Liver (tissue), 9 donors: ENCODE data around the gene GFPT2. TPM values are rescaled to one million over a fixed set of nuclear protein-coding genes. Genes with fewer than 3 reads are reported as not detected.

ENCODE experiments used
- DNase-seq: peaks from one replicate; pipeline ENCODE4 v3.0.0-alpha.2; 2017; ENCODE audit warnings: low spot score
- H3K27ac ChIP-seq, 2 donors: one replicate each; pipeline ENCODE4 v1.7.0; 2013; ENCODE audit warnings: inconsistent platforms in 2 of 2, low read length in 2 of 2, control low read depth in 1 of 2, low read depth in 1 of 2, mild to moderate bottlenecking in 1 of 2
- H3K27me3 ChIP-seq, 4 donors: one replicate each; pipeline versions ENCODE4 v1.6.1 to v1.7.0; 2013; ENCODE audit warnings: low read length in 3 of 4, inconsistent platforms in 1 of 4, mild to moderate bottlenecking in 1 of 4, moderate library complexity in 1 of 4; ENCODE audit not compliant: control insufficient read depth in 4 of 4, insufficient read depth in 4 of 4
- H3K36me3 ChIP-seq, 4 donors: one replicate each; pipeline versions ENCODE4 v1.6.1 to v1.7.0; 2013; ENCODE audit warnings: low read length in 3 of 4, mild to moderate bottlenecking in 3 of 4, low read depth in 1 of 4, moderate library complexity in 1 of 4; ENCODE audit not compliant: control insufficient read depth in 4 of 4, insufficient read depth in 3 of 4
- H3K4me1 ChIP-seq, 4 donors: one replicate each; pipeline versions ENCODE4 v1.6.1 to v1.7.0; 2013; ENCODE audit warnings: low read length in 3 of 4, mild to moderate bottlenecking in 3 of 4, moderate library complexity in 1 of 4; ENCODE audit not compliant: control insufficient read depth in 4 of 4, insufficient read depth in 4 of 4
- H3K4me3 ChIP-seq, 3 donors: one replicate each; pipeline versions ENCODE4 v1.6.1 to v1.7.0; 2013; ENCODE audit warnings: low read length in 3 of 3, control low read depth in 1 of 3, low read depth in 1 of 3, mild to moderate bottlenecking in 1 of 3
- H3K9ac ChIP-seq, 2 donors: one replicate each; pipeline ENCODE4 v1.7.0; 2013; ENCODE audit warnings: low read length in 2 of 2, mild to moderate bottlenecking in 2 of 2, moderate library complexity in 2 of 2, control low read depth in 1 of 2, low read depth in 1 of 2
- H3K9me3 ChIP-seq, 4 donors: one replicate each; pipeline versions ENCODE4 v1.6.1 to v1.7.0; 2013; ENCODE audit warnings: low read length in 3 of 4; ENCODE audit not compliant: control insufficient read depth in 4 of 4
- FOXA1 ChIP-seq: IDR thresholded peaks from 2 replicates; pipeline ENCODE4 v1.6.1; 2016; ENCODE audit warnings: antibody characterized with exemption
- FOXA2 ChIP-seq: IDR thresholded peaks from 2 replicates; pipeline ENCODE4 v1.6.1; 2016; ENCODE audit warnings: antibody characterized with exemption
- GABPA ChIP-seq, 2 donors: IDR thresholded peaks in 1 of 2; conservative IDR thresholded peaks in 1 of 2; 2 replicates each; pipeline ENCODE4 v1.6.1; 2016; ENCODE audit warnings: antibody characterized with exemption in 2 of 2, mild to moderate bottlenecking in 1 of 2, moderate library complexity in 1 of 2
- SP1 ChIP-seq: IDR thresholded peaks from 2 replicates; pipeline ENCODE4 v1.6.1; 2018; ENCODE audit warnings: antibody characterized with exemption, mild to moderate bottlenecking
- YY1 ChIP-seq: IDR thresholded peaks from 2 replicates; pipeline ENCODE4 v1.6.1; 2016; ENCODE audit warnings: antibody characterized with exemption, mild to moderate bottlenecking
- WGBS: extraction: QIAGEN DNeasy Blood & Tissue Kit; methylation state at CpG from one replicate; pipeline ENCODE4 v1.1.7; 2013; 5-methylcytosine and 5-hydroxymethylcytosine counted together
- polyA plus RNA-seq, 2 donors: library from polyadenylated mRNA; stranded (reverse) in 1 of 2; unstranded in 1 of 2; fragments of 200-250 nt in 1 of 2; fragments of >200 nt in 1 of 2; fragmentation: Nextera tagmentation in 1 of 2; extraction: Ambion mirVana in 1 of 2; gene quantifications; one replicate each; pipeline versions ENCODE4 v1.2.1 to v1.2.3, GENCODE V29; 2013 to 2015
- total RNA-seq, 2 donors: library from RNA; depleted of rRNA; stranded (reverse); fragments of >200 nt; gene quantifications; one replicate each; pipeline ENCODE4 v1.2.3, GENCODE V29; 2014
- TF ChIP-seq, protein P1 (sequence below): IDR thresholded peaks from 2 replicates; pipeline ENCODE4 v1.6.1; 2016; ENCODE audit warnings: antibody characterized with exemption
- TF ChIP-seq, protein P2 (sequence below): IDR thresholded peaks from 2 replicates; pipeline ENCODE4 v1.6.1; 2016; ENCODE audit warnings: antibody characterized with exemption, mild to moderate bottlenecking
- TF ChIP-seq, protein P3 (sequence below): fragments of 150-350 bp; IDR thresholded peaks from 2 replicates; pipeline ENCODE4 v1.5.1; 2017; ENCODE audit warnings: improper control_type of control experiment, low read depth, low read length; ENCODE audit not compliant: missing input control
- donor health status: healthy.
- donor health status: healthy.
- donor health status: healthy.
- donor health status: healthy.
- donor health status: healthy.

The GFPT2 gene
- total and polyA plus RNA-seq, 4 donors = 0.32 to 1.8 (median 0.54) TPM

DNA sequence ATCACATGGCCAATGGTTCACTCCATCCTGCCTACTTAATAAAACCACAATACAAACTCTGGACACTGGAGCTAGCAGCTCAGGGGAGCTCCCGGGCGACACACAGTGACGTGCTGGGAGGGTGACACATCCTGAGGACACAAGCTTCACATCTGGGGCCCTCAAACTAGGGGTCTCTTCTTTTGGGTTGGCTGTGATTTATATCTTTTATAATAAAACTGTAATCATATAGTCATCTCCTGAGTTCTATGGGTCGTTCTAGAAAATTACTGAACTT is 49.2 kb downstream of the GFPT2 start:
- no peak for TF ChIP-seq SP1
- TF ChIP-seq, protein P1, sequence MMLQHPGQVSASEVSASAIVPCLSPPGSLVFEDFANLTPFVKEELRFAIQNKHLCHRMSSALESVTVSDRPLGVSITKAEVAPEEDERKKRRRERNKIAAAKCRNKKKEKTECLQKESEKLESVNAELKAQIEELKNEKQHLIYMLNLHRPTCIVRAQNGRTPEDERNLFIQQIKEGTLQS = no peak
- no peak for TF ChIP-seq GABPA (IDR thresholded peaks at IDR 0.05 in 1 of 2, conservative IDR thresholded peaks at IDR 0.05 in 1 of 2)
- TF ChIP-seq, protein P2, sequence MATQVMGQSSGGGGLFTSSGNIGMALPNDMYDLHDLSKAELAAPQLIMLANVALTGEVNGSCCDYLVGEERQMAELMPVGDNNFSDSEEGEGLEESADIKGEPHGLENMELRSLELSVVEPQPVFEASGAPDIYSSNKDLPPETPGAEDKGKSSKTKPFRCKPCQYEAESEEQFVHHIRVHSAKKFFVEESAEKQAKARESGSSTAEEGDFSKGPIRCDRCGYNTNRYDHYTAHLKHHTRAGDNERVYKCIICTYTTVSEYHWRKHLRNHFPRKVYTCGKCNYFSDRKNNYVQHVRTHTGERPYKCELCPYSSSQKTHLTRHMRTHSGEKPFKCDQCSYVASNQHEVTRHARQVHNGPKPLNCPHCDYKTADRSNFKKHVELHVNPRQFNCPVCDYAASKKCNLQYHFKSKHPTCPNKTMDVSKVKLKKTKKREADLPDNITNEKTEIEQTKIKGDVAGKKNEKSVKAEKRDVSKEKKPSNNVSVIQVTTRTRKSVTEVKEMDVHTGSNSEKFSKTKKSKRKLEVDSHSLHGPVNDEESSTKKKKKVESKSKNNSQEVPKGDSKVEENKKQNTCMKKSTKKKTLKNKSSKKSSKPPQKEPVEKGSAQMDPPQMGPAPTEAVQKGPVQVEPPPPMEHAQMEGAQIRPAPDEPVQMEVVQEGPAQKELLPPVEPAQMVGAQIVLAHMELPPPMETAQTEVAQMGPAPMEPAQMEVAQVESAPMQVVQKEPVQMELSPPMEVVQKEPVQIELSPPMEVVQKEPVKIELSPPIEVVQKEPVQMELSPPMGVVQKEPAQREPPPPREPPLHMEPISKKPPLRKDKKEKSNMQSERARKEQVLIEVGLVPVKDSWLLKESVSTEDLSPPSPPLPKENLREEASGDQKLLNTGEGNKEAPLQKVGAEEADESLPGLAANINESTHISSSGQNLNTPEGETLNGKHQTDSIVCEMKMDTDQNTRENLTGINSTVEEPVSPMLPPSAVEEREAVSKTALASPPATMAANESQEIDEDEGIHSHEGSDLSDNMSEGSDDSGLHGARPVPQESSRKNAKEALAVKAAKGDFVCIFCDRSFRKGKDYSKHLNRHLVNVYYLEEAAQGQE = no peak
- 74% methylated on average over 4 of the region's 4 CpGs for WGBS
- H3K27ac ChIP-seq = no peak overlapping the region
- DNase-seq = no peak
- no peak overlapping the region for H3K4me3 ChIP-seq
- H3K36me3 ChIP-seq = no peaks in the 10 kb centered on the region
- no peaks in the 10 kb centered on the region for H3K4me1 ChIP-seq
- peaks cover 0 to 2% (median 0%) of the 10 kb centered on the region in 4 donors for H3K27me3 ChIP-seq
- no peaks in the 10 kb centered on the region for H3K9me3 ChIP-seq
- H3K9ac ChIP-seq = no peak overlapping the region

DNA sequence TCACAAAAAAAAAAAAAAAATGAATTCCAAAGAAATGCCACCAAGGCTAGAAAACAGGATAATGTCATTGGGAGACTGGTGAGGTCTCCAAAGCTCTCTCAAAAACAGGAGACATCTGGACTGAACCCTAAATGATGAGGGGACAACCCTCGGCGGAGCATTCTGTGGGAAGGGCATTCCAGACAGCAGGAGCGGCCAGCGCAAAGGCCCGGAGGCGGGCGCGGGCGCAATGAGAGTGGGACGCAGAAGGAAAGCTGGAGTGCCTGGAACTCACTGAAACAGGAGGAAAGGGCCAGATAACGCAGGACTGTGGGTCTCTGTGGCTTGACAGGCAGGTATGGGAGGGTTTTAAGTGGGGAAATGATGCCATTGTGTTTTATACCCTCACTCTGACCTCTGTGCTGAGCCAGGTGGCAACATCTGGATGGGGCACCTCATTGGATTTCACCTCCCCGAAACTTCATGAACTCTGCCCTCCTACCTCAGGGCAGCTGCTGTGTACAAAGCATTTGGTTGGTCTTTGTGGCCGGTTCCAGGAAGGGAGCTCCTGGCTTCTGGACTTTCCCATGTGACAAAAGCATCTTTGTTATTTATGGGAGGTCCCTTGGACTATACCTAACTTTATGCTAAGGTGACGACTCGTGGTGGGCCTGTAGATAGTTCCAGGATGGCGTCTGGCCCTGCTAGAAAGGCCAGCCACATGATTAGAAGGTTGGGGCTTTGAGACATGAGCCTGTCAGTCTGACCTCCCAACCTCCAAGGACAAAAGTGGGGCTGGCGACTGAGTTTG is 49.7 kb downstream of the GFPT2 start:
- TF ChIP-seq SP1 (no peak), FOXA1 (no peak), FOXA2 (no peak), YY1 (no peak)
- TF ChIP-seq, protein P3, sequence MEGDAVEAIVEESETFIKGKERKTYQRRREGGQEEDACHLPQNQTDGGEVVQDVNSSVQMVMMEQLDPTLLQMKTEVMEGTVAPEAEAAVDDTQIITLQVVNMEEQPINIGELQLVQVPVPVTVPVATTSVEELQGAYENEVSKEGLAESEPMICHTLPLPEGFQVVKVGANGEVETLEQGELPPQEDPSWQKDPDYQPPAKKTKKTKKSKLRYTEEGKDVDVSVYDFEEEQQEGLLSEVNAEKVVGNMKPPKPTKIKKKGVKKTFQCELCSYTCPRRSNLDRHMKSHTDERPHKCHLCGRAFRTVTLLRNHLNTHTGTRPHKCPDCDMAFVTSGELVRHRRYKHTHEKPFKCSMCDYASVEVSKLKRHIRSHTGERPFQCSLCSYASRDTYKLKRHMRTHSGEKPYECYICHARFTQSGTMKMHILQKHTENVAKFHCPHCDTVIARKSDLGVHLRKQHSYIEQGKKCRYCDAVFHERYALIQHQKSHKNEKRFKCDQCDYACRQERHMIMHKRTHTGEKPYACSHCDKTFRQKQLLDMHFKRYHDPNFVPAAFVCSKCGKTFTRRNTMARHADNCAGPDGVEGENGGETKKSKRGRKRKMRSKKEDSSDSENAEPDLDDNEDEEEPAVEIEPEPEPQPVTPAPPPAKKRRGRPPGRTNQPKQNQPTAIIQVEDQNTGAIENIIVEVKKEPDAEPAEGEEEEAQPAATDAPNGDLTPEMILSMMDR = no peak
- TF ChIP-seq, protein P2 = no peak
- Histone ChIP-seq H3K36me3 (no peaks in the 10 kb centered on the region), H3K27ac (no peak overlapping the region), H3K9ac (no peak overlapping the region), H3K9me3 (no peaks in the 10 kb centered on the region), H3K27me3 (peaks cover 0 to 2% (median 0%) of the 10 kb centered on the region in 4 donors), H3K4me3 (no peak overlapping the region), H3K4me1 (no peaks in the 10 kb centered on the region)
- WGBS = 87% methylated on average over 17 of the region's 17 CpGs
- DNase-seq = no peak
